Smooth muscle cell (in vitro differentiated cells): ENCODE measurements around the gene SULT1C2. TPM values are rescaled to one million over a fixed set of nuclear protein-coding genes. Genes with fewer than 3 reads are reported as not detected.
A peak's percentile ranks its signal among the peaks of the same experiment; 100 is the strongest.

Experiments
- DNase-seq: peaks from one replicate; lab custom pipeline; 2025; ENCODE audit not compliant: unreplicated experiment; lab: John Stamatoyannopoulos, UW
- H2AFZ ChIP-seq: fragments of 200-600 bp; sonication (generic); 2 replicates; pipeline ENCODE4 v1.6.0; 2016; ENCODE audit warnings: antibody characterized with exemption, low read depth, mild to moderate bottlenecking
- H3F3A ChIP-seq: fragments of 200-600 bp; sonication (generic); 2 replicates; pipeline ENCODE4 v1.6.0; 2017; ENCODE audit warnings: antibody characterized with exemption, low read depth
- H3K27ac ChIP-seq: fragments of 200-600 bp; sonication (generic); 2 replicates; pipeline ENCODE4 v1.5.1; 2016; ENCODE audit warnings: low read depth, mild to moderate bottlenecking
- H3K27me3 ChIP-seq: fragments of 200-600 bp; sonication (generic); 2 replicates; pipeline ENCODE4 v1.6.1; 2016; ENCODE audit warnings: low read depth, mild to moderate bottlenecking
- H3K36me3 ChIP-seq: fragments of 200-600 bp; sonication (generic); 2 replicates; pipeline ENCODE4 v1.5.1; 2016; ENCODE audit warnings: low read depth
- H3K4me1 ChIP-seq: fragments of 200-600 bp; sonication (generic); 2 replicates; pipeline ENCODE4 v1.5.1; 2016; ENCODE audit warnings: low read depth
- H3K4me2 ChIP-seq: fragments of 200-600 bp; sonication (generic); 2 replicates; pipeline ENCODE4 v1.6.0; 2016; ENCODE audit warnings: mild to moderate bottlenecking
- H3K4me3 ChIP-seq: fragments of 200-600 bp; sonication (generic); 2 replicates; pipeline ENCODE4 v1.5.1; 2016; ENCODE audit warnings: mild to moderate bottlenecking
- H3K79me2 ChIP-seq: fragments of 200-600 bp; sonication (generic); 2 replicates; pipeline ENCODE4 v1.6.0; 2016; ENCODE audit warnings: low read depth, mild to moderate bottlenecking
- H3K9ac ChIP-seq: fragments of 200-600 bp; sonication (generic); 2 replicates; pipeline ENCODE4 v1.6.0; 2016; ENCODE audit warnings: low read depth
- H3K9me3 ChIP-seq: fragments of 200-600 bp; sonication (generic); replicated peaks from 2 replicates; pipeline ENCODE4 v1.5.1; 2016; ENCODE audit warnings: low read depth
- H4K20me1 ChIP-seq: fragments of 200-600 bp; sonication (generic); 2 replicates; pipeline ENCODE4 v1.6.0; 2016; ENCODE audit warnings: low read depth
- WGBS: methylation state at CpG from one replicate; pipeline ENCODE4 v1.1.7; 2016; ENCODE audit warnings: low lambda C conversion rate; 5-methylcytosine and 5-hydroxymethylcytosine counted together
- polyA plus RNA-seq: library from polyadenylated mRNA; unstranded; fragments of >200 nt; fragmentation: Nextera tagmentation; extraction: Ambion mirVana; gene quantifications from 2 replicates; pipeline ENCODE4 v1.2.1, GENCODE V29; 2016
- total RNA-seq: library from RNA; depleted of rRNA; stranded (reverse); fragments of >200 nt; gene quantifications from 2 replicates; pipeline ENCODE4 v1.2.3, GENCODE V29; 2014
- TF ChIP-seq, protein P1 (sequence below): fragments of 200-600 bp; sonication (generic); IDR thresholded peaks from 2 replicates; pipeline ENCODE4 v1.5.1; 2017; ENCODE audit warnings: borderline replicate concordance, mild to moderate bottlenecking, antibody characterized with exemption; ENCODE audit not compliant: insufficient read depth, poor library complexity, severe bottlenecking

The SULT1C2 gene
- total and polyA plus RNA-seq, 2 experiments from 2014 or later, result not detected

DNA sequence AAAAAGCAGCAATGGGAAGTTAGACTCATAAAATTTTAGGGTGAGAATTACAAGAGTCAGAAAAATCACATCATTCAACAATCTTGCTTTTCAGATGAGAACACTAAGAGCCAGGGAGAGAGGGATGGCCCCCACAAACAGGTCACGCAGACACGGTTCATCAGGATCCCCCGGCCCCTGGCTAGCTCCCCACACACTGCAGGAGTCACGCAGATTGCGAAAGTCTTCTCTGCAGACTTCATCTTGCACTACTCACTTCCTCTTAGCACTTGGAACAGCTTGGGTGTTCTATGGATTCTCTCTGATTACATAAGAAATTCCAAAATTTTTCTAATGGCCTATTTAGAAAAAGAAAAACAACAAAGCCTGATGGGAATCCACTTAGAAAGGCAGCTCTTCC is 21.6 kb upstream of the SULT1C2 start:
- Histone ChIP-seq H3K9ac (no peak overlapping the region), H3K4me2 (peak overlapping the region; percentile 8), H4K20me1 (no peaks in the 10 kb centered on the region), H3K9me3 (no peaks in the 10 kb centered on the region), H3K79me2 (no peaks in the 10 kb centered on the region), H3K27ac (peak overlapping the region; percentile 43), H3K27me3 (no peaks in the 10 kb centered on the region), H3F3A (no peaks in the 10 kb centered on the region), H3K36me3 (no peaks in the 10 kb centered on the region), H3K4me3 (no peak overlapping the region), H2AFZ (no peak overlapping the region), H3K4me1 (no peaks in the 10 kb centered on the region)
- WGBS, result 72% methylated on average over 5 of the region's 5 CpGs
- no peak for DNase-seq
- TF ChIP-seq, protein P1, sequence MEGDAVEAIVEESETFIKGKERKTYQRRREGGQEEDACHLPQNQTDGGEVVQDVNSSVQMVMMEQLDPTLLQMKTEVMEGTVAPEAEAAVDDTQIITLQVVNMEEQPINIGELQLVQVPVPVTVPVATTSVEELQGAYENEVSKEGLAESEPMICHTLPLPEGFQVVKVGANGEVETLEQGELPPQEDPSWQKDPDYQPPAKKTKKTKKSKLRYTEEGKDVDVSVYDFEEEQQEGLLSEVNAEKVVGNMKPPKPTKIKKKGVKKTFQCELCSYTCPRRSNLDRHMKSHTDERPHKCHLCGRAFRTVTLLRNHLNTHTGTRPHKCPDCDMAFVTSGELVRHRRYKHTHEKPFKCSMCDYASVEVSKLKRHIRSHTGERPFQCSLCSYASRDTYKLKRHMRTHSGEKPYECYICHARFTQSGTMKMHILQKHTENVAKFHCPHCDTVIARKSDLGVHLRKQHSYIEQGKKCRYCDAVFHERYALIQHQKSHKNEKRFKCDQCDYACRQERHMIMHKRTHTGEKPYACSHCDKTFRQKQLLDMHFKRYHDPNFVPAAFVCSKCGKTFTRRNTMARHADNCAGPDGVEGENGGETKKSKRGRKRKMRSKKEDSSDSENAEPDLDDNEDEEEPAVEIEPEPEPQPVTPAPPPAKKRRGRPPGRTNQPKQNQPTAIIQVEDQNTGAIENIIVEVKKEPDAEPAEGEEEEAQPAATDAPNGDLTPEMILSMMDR, result no peak

DNA sequence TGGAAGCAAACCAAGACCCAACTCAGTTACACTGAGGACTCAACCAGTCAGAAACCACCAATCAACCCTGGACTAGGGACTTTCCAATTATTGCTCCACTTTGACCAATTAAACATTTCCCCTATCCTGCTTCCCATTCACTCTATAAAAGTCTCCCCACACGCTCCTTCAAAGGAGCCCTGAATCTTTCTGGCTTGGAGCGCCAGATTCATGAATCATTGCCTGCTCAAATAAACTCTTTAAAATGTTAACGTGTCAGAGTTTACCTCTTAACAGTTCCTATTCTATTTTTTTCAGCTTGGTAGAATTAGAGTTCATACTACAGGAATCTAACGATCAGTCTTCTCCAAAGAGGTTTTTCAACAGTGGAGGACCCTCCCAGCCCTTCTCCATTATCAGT is 20.7 kb upstream of the SULT1C2 start:
- TF ChIP-seq, protein P1, result no peak
- no peak for DNase-seq
- WGBS, result 56% methylated on average over 4 of the region's 4 CpGs
- H2AFZ ChIP-seq, result no peak overlapping the region
- no peaks in the 10 kb centered on the region for H4K20me1 ChIP-seq
- no peak overlapping the region for H3K9ac ChIP-seq
- peak overlapping the region; percentile 43 for H3K27ac ChIP-seq
- H3K79me2 ChIP-seq, result no peaks in the 10 kb centered on the region
- no peaks in the 10 kb centered on the region for H3F3A ChIP-seq
- no peaks in the 10 kb centered on the region for H3K9me3 ChIP-seq
- H3K36me3 ChIP-seq, result no peaks in the 10 kb centered on the region
- H3K27me3 ChIP-seq, result no peaks in the 10 kb centered on the region
- no peak overlapping the region for H3K4me3 ChIP-seq
- no peak overlapping the region for H3K4me2 ChIP-seq
- no peaks in the 10 kb centered on the region for H3K4me1 ChIP-seq

DNA sequence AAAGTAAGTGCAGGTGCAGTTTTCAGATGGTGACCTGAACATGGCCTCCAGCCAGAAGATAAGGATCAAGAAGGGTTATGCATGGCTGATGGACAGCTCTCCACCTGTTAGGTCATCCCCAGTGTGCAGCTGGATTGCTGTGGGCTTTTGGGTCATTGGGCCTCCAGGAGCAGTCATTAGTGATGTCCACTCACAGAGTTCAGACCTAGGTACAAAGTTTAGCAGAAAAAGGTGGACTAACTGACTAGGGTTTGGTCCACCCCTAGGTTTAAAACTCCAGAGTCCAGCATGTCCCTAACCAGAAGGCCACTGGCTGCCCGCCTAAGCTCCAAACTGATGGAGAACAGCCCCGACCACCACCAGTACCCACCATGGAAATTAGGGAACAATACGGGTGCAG is 18.3 kb upstream of the SULT1C2 start:
- no peaks in the 10 kb centered on the region for H3F3A ChIP-seq
- H3K27me3 ChIP-seq, result no peaks in the 10 kb centered on the region
- H3K79me2 ChIP-seq, result no peaks in the 10 kb centered on the region
- 89% methylated on average over 3 of the region's 3 CpGs for WGBS
- no peak overlapping the region for H3K9ac ChIP-seq
- no peaks in the 10 kb centered on the region for H3K4me1 ChIP-seq
- DNase-seq, result no peak
- H2AFZ ChIP-seq, result no peak overlapping the region
- H3K4me3 ChIP-seq, result no peak overlapping the region
- no peak overlapping the region for H3K4me2 ChIP-seq
- H3K9me3 ChIP-seq, result no peaks in the 10 kb centered on the region
- H3K27ac ChIP-seq, result no peak overlapping the region
- no peaks in the 10 kb centered on the region for H3K36me3 ChIP-seq
- no peaks in the 10 kb centered on the region for H4K20me1 ChIP-seq
- TF ChIP-seq, protein P1, result no peak

DNA sequence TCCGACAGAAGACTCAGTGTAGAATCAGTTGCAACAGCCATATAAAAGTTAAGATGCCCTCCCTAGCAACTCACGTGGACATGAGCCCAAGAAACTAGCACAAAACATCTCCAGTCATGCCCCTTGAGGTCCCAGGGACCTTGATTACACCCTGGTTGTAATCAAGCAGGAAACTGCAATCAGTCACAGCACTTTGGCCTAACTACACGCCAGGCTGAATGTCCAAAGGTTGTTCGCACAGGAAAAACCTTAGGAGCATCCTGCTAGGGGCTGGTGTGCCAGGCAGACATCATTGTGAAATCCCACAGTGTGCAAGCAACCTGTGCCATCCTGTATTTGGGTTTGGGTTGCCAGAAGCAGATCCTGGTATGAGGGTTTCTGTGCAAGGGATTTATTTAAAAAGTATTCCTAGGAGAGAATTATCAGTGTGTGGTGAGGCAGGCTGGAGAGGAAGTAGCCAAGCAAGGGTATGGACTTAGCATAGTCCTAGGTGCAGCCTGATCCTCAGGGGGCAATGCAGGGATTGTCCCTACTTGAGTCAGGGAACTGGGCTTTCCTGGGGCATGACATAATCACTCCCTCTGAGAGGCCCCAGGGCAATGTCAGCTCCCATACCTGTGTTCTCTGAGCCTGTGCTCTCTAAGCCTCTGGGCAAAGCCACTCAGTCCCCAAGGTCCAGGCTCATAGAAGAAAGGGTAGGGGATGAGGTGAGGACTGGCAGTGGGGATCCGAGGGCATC is 17.8 kb upstream of the SULT1C2 start:
- no peaks in the 10 kb centered on the region for H3F3A ChIP-seq
- H2AFZ ChIP-seq, result no peak overlapping the region
- 86% methylated on average over 5 of the region's 5 CpGs for WGBS
- no peaks in the 10 kb centered on the region for H3K79me2 ChIP-seq
- no peaks in the 10 kb centered on the region for H3K36me3 ChIP-seq
- H3K9ac ChIP-seq, result no peak overlapping the region
- DNase-seq, result no peak
- no peaks in the 10 kb centered on the region for H3K27me3 ChIP-seq
- no peak overlapping the region for H3K4me3 ChIP-seq
- no peak overlapping the region for H3K4me2 ChIP-seq
- H3K27ac ChIP-seq, result no peak overlapping the region
- H4K20me1 ChIP-seq, result no peaks in the 10 kb centered on the region
- TF ChIP-seq, protein P1, result no peak
- no peaks in the 10 kb centered on the region for H3K9me3 ChIP-seq
- H3K4me1 ChIP-seq, result no peaks in the 10 kb centered on the region
